ENCODE measurements around the gene LRRC28. TPM values are rescaled to one million over a fixed set of nuclear protein-coding genes. Genes with fewer than 3 reads are reported as not detected.

The LRRC28 gene
- total and polyA plus RNA-seq, 9 of the 15 experiments (the other 6 are each of a cell fraction or from before 2014, with no cell fraction given) = 5.5 to 17.4 (median 7.9) TPM

GRCh38 chr15:99305761-99306505, 54.7 kb downstream of the LRRC28 start:
- CTCF ChIA-PET (ENCODE audit: low intra/inter-chr PET ratio) = no interaction called here
- no peaks in the 10 kb centered on the region for H3K9me1 ChIP-seq (ENCODE audit: control insufficient read depth, insufficient read depth, low read length)
- ATAC-seq = no peak
- no peak overlapping the region for H3K9ac ChIP-seq (ENCODE audit: insufficient read depth in 1 of 2, low read depth in 2 of 2, low read length in 2 of 2)
- no peak for FAIRE-seq
- in situ Hi-C loops (cut with MboI) = no loop called here
- H4K20me1 ChIP-seq (replicated peaks; ENCODE audit: control insufficient read depth, insufficient read depth, low read length) = no peaks in the 10 kb centered on the region
- H3K36me3 ChIP-seq (ENCODE audit: control insufficient read depth, insufficient read depth, low read length) = no peaks in the 10 kb centered on the region
- no peak overlapping the region for H2AFZ ChIP-seq (ENCODE audit: low read depth, low read length)
- no TSS peak for BruUV-seq (replicated peaks)
- no peak overlapping the region for H3K4me3 ChIP-seq
- WGBS (ENCODE audit: insufficient coverage, low coverage, missing lambda C conversion rate) = 5% methylated on average over 8 of the region's 8 CpGs
- H3K4me2 ChIP-seq (ENCODE audit: insufficient read depth, low read length) = no peak overlapping the region
- POLR2A ChIA-PET = interaction anchor here (0.6 kb wide), 2 partner anchors 43 to 55 kb away, joined by 3 to 4 read pairs; no protein-coding TSS in a partner anchor
- H3K27ac ChIP-seq (ENCODE audit: extremely low read depth, low read depth, low read length) = no peak overlapping the region
- H3K27me3 ChIP-seq (ENCODE audit: control insufficient read depth in 2 of 2, insufficient read depth in 2 of 2, low read length in 2 of 2) = no peaks in the 10 kb centered on the region; a peak in 1 of 5 replicates
- no peak for TF ChIP-seq ZNF277 (CRISPR knock-in tag; IDR thresholded peaks at IDR 0.05; ENCODE audit: borderline replicate concordance)
- peak; percentile 84 for TF ChIP-seq CEBPB (tag; IDR thresholded peaks at IDR 0.05)
- TF ChIP-seq SPI1 (IDR thresholded peaks at IDR 0.05; ENCODE audit: borderline replicate concordance, low read depth, low read length) = no peak
- TF ChIP-seq BRCA1 (IDR thresholded peaks at IDR 0.05) = no peak
- no peak for TF ChIP-seq BRCA1 (CRISPR knock-in tag; IDR thresholded peaks at IDR 0.05)
- no peak for TF ChIP-seq TCFL5 (CRISPR knock-in tag; conservative IDR thresholded peaks at IDR 0.05)
- no peak for TF ChIP-seq TARDBP (IDR thresholded peaks at IDR 0.05)
- TF ChIP-seq CEBPG (CRISPR knock-in tag; IDR thresholded peaks at IDR 0.05) = no peak
- TF ChIP-seq CEBPG (tag; conservative IDR thresholded peaks at IDR 0.05 in 1 of 2, IDR thresholded peaks at IDR 0.05 in 1 of 2) = peak; percentile 51 to 93
- DNase-seq (ENCODE audit: extremely low read depth in 1 of 4, low spot score in 3 of 4) = no peak
- no peaks in the 10 kb centered on the region for H3K9me3 ChIP-seq (replicated peaks; ENCODE audit: control insufficient read depth, insufficient read depth, low read depth, low read length)
- H3K4me1 ChIP-seq (replicated peaks in 1 of 2; ENCODE audit: control insufficient read depth in 2 of 2, insufficient read depth in 2 of 2, low read length in 2 of 2) = 0 out of 5 replicates have a peak, but pooled peaks cover 0 to 2% of the 10 kb centered on the region in 2 experiments
- intact Hi-C loops (cut with micrococcal nuclease) = no loop called here
- no peaks in the 10 kb centered on the region for H3K79me2 ChIP-seq (ENCODE audit: control insufficient read depth, insufficient read depth, low read length)

Data from K562 (cell line).